Panc1 (cell line): ENCODE results near the gene KCNMA1. TPM values are rescaled to one million over a fixed set of nuclear protein-coding genes. Genes with fewer than 3 reads are reported as not detected.

Experiments
- ATAC-seq: fragments of 200-7000 bp; cut with Tn5 transposase; 2 replicates; pipeline ENCODE4 v1.9.1; 2020; ENCODE audit warnings: mild to moderate bottlenecking, moderate library complexity
- BruUV-seq: library from RNA; stranded (reverse); fragments of 400-500 nt; replicated peaks from 2 replicates; lab custom pipeline; 2021; lab: Mats Ljungman, UMichigan
- CTCF ChIA-PET: fragments of 300-600 bp; sonication (Branson Sonifier 250); formaldehyde crosslinking; loops from one replicate; lab custom pipeline; 2022; ENCODE audit warnings: antibody characterized with exemption; lab: Charles Lee
- POLR2A ChIA-PET: fragments of 300-600 bp; sonication (Branson Sonifier 250); formaldehyde crosslinking; loops from one replicate; lab custom pipeline; 2022; ENCODE audit warnings: antibody characterized with exemption; lab: Charles Lee
- DNase-seq: peaks from one replicate; pipeline ENCODE4 v3.0.0-alpha.2; 2010; ENCODE audit warnings: low read depth, low spot score
- H3K27ac ChIP-seq: 2 replicates; pipeline ENCODE4 v1.5.1; 2011; ENCODE audit warnings: mild to moderate bottlenecking, low read length, inconsistent platforms
- H3K27me3 ChIP-seq: fragments of 200-500 bp; sonication (Bioruptor generic); 2 replicates; pipeline ENCODE4 v1.6.0; 2014; ENCODE audit warnings: low read length, inconsistent platforms; ENCODE audit not compliant: control insufficient read depth, insufficient read depth
- H3K36me3 ChIP-seq: fragments of 200-500 bp; sonication (Bioruptor generic); 2 replicates; pipeline ENCODE4 v1.5.1; 2014; ENCODE audit warnings: inconsistent platforms, mild to moderate bottlenecking, low read length, moderate library complexity; ENCODE audit not compliant: control insufficient read depth, insufficient read depth
- H3K4me1 ChIP-seq: 2 replicates; pipeline ENCODE4 v1.5.1; 2011; ENCODE audit warnings: inconsistent platforms, mild to moderate bottlenecking, low read length, moderate library complexity; ENCODE audit not compliant: control insufficient read depth, insufficient read depth
- H3K4me3 ChIP-seq, 2 experiments: 2 replicates each; pipeline ENCODE4 v1.5.1; 2011 to 2012; ENCODE audit warnings: low read depth in 2 of 2, low read length in 2 of 2, mild to moderate bottlenecking in 2 of 2, inconsistent platforms in 1 of 2, moderate library complexity in 1 of 2
- H3K9me3 ChIP-seq: fragments of 200-500 bp; sonication (Bioruptor generic); 2 replicates; pipeline ENCODE4 v1.5.1; 2014; ENCODE audit warnings: low read depth, mild to moderate bottlenecking, inconsistent platforms, low read length, moderate library complexity; ENCODE audit not compliant: control insufficient read depth, insufficient read depth
- CTCF ChIP-seq: fragments of 450-650 bp; IDR thresholded peaks from 2 replicates; pipeline ENCODE4 v1.5.1; 2017; ENCODE audit warnings: mild to moderate bottlenecking
- POLR2AphosphoS5 ChIP-seq: IDR thresholded peaks from 2 replicates; pipeline ENCODE4 v1.6.1; 2012; ENCODE audit warnings: mild to moderate bottlenecking, low read depth, low read length, moderate library complexity
- REST ChIP-seq, 2 experiments: IDR thresholded peaks; 2 replicates each; pipeline ENCODE4 v1.6.1; 2011 to 2012; ENCODE audit warnings: low read depth in 2 of 2, control low read depth in 1 of 2, low read length in 1 of 2, mild to moderate bottlenecking in 1 of 2, moderate library complexity in 1 of 2; ENCODE audit not compliant: insufficient read depth in 1 of 2
- SIN3A ChIP-seq: IDR thresholded peaks from 2 replicates; pipeline ENCODE4 v1.6.1; 2012; ENCODE audit warnings: low read depth, mild to moderate bottlenecking, low read length, moderate library complexity, borderline replicate concordance; ENCODE audit not compliant: insufficient read depth
- TCF7L2 ChIP-seq: IDR thresholded peaks from 2 replicates; pipeline ENCODE4 v1.6.1; 2011; ENCODE audit warnings: mild to moderate bottlenecking, low read depth, low read length, inconsistent platforms
- in situ Hi-C: cut with HindIII; loops from 2 replicates; pipeline ENCODE4 v1.10.0; 2016; ENCODE audit warnings: low sequenced_read_pairs, low pct_unique_long_range_greater_than_20kb
- intact Hi-C: fragments of 100-400 bp; cut with micrococcal nuclease; formaldehyde crosslinking; loops from one replicate; pipeline ENCODE4 v1.10.0; 2022; ENCODE audit not compliant: unreplicated experiment
- total RNA-seq: library from RNA; stranded (reverse); gene quantifications from one replicate; pipeline ENCODE4 v1.2.1, GENCODE V29; 2021; ENCODE audit not compliant: unreplicated experiment

KCNMA1 gene
- total RNA-seq, 1 experiment from 2014 or later, result 91.9 TPM

- Histone ChIP-seq H3K4me3 (no peak overlapping the region), H3K27ac (peak overlapping the region; percentile 7; the same call in 1 of the 2 replicates), H3K27me3 (no peaks in the 10 kb centered on the region), H3K9me3 (no peaks in the 10 kb centered on the region), H3K4me1 (peaks cover 84% of the 10 kb centered on the region), H3K36me3 (no peaks in the 10 kb centered on the region)
- TF ChIP-seq SIN3A (no peak), POLR2AphosphoS5 (no peak), CTCF (no peak), TCF7L2 (no peak)
- ATAC-seq (no peak), DNase-seq (no peak)
- BruUV-seq, result no TSS peak
- intact Hi-C loops, result no loop called here
- CTCF ChIA-PET, result no interaction called here
- in situ Hi-C loops, result no loop called here
- POLR2A ChIA-PET, result no interaction called here
These were observed 30.9 kb downstream of the KCNMA1 start for GRCh38 chr10:77606751-77607150.

- BruUV-seq, result no TSS peak
- intact Hi-C loops (no loop called here), in situ Hi-C loops (no loop called here)
- peak; percentile 64 for ATAC-seq
- peak; percentile 69 for TF ChIP-seq CTCF
- TF ChIP-seq TCF7L2, result no peak
- no peaks in the 10 kb centered on the region for H3K36me3 ChIP-seq
- H3K4me3 ChIP-seq, result no peak overlapping the region
- POLR2A ChIA-PET, result interaction anchor here (0.7 kb wide), 1 partner anchor 99 kb away, joined by 4 read pairs; no protein-coding TSS in a partner anchor
- CTCF ChIA-PET, result interaction anchor here (0.8 kb wide), 1 partner anchor 119 kb away, joined by 3 read pairs; no protein-coding TSS in a partner anchor
- DNase-seq, result no peak
- H3K4me1 ChIP-seq, result peaks cover 80% of the 10 kb centered on the region
- H3K9me3 ChIP-seq, result no peaks in the 10 kb centered on the region
- H3K27ac ChIP-seq, result peak overlapping the region; percentile 44
- H3K27me3 ChIP-seq, result no peaks in the 10 kb centered on the region
These were observed 32.1 kb downstream of the KCNMA1 start for GRCh38 chr10:77605466-77605865.

- in situ Hi-C loops (no loop called here), intact Hi-C loops (no loop called here)
- ATAC-seq, result peak; percentile 14; the same call in 1 of the 2 replicates
- no peak for DNase-seq
- H3K36me3 ChIP-seq, result no peaks in the 10 kb centered on the region
- peak overlapping the region; percentile 55 for H3K27ac ChIP-seq
- H3K27me3 ChIP-seq, result no peaks in the 10 kb centered on the region
- peaks cover 75% of the 10 kb centered on the region for H3K4me1 ChIP-seq
- H3K4me3 ChIP-seq, result no peak overlapping the region
- no peaks in the 10 kb centered on the region for H3K9me3 ChIP-seq
- CTCF ChIA-PET, result interaction anchor here (0.8 kb wide), 1 partner anchor 118 kb away, joined by 3 read pairs; no protein-coding TSS in a partner anchor
- no TSS peak for BruUV-seq
- POLR2A ChIA-PET, result interaction anchor here (0.7 to 1.0 kb wide), 2 partner anchors 18 to 98 kb away, joined by 3 to 4 read pairs; no protein-coding TSS in a partner anchor
- TF ChIP-seq REST (IDR thresholded peaks at IDR 0.05; ENCODE audit: insufficient read depth in 1 of 2, low read depth in 2 of 2, low read length in 1 of 2), result no peak
- no peak for TF ChIP-seq CTCF
- TF ChIP-seq POLR2AphosphoS5, result no peak
- TF ChIP-seq SIN3A, result no peak
- no peak for TF ChIP-seq TCF7L2
These were observed 32.7 kb downstream of the KCNMA1 start for GRCh38 chr10:77604941-77605351.
